HG02973 (cell line): ENCODE data around the gene MXRA8.
"Not testable (repeated sequence)": the region's sequence is repeated elsewhere in the genome, so short reads cannot be mapped to it uniquely, and the experiment has no call there.

Experiments used
- ATAC-seq: cut with Tn5 transposase; IDR thresholded peaks from one replicate; pipeline ENCODE4 v1.9.1; 2021; ENCODE audit warnings: moderate library complexity; ENCODE audit not compliant: unreplicated experiment

Gene MXRA8

GRCh38 chr1:1324084-1324523 is 34.3 kb downstream of the MXRA8 start:
- peak; percentile 18 for ATAC-seq

- ATAC-seq, result no peak
Measured at GRCh38 chr1:1322952-1323351, 35.4 kb downstream of the MXRA8 start.

- no peak for ATAC-seq
Measured at GRCh38 chr1:1322418-1322817, 35.9 kb downstream of the MXRA8 start.

GRCh38 chr1:1321477-1321876 is 36.9 kb downstream of the MXRA8 start:
- no peak for ATAC-seq

- no peak for ATAC-seq
Measured at GRCh38 chr1:1320666-1321448, 37.5 kb downstream of the MXRA8 start.

GRCh38 chr1:1319646-1319941 is 38.8 kb downstream of the MXRA8 start:
- no peak for ATAC-seq

GRCh38 chr1:1318777-1319645 is 39.3 kb downstream of the MXRA8 start:
- no peak for ATAC-seq

- ATAC-seq, result no peak
Measured at GRCh38 chr1:1318131-1318652, 40.2 kb downstream of the MXRA8 start.

GRCh38 chr1:1317420-1317819 is 40.9 kb downstream of the MXRA8 start:
- ATAC-seq, result no peak

- ATAC-seq, result not testable (repeated sequence)
Measured at GRCh38 chr1:1316199-1316598, 42.2 kb downstream of the MXRA8 start.

GRCh38 chr1:1315435-1315954 is 42.9 kb downstream of the MXRA8 start:
- no peak for ATAC-seq

GRCh38 chr1:1314678-1315335 is 43.5 kb downstream of the MXRA8 start:
- ATAC-seq, result no peak

GRCh38 chr1:1314237-1314586 is 44.1 kb downstream of the MXRA8 start:
- ATAC-seq, result no peak

- no peak for ATAC-seq
Measured at GRCh38 chr1:1313500-1314236, 44.7 kb downstream of the MXRA8 start.

- ATAC-seq, result no peak
Measured at GRCh38 chr1:1312450-1313314, 45.7 kb downstream of the MXRA8 start.

GRCh38 chr1:1311107-1312104 is 46.9 kb downstream of the MXRA8 start:
- no peak for ATAC-seq

GRCh38 chr1:1310476-1311053 is 47.8 kb downstream of the MXRA8 start:
- ATAC-seq, result no peak

- no peak for ATAC-seq
Measured at GRCh38 chr1:1310109-1310385, 48.3 kb downstream of the MXRA8 start.
